KOPT-K1 (cell line): ENCODE data around the gene GULP1.

ENCODE experiments used
- H3K27ac ChIP-seq: fragments of 200-600 bp; sonication (generic); 2 replicates; pipeline ENCODE4 v1.5.1; 2016; ENCODE audit warnings: antibody characterized with exemption, mild to moderate bottlenecking, low read depth, low read length; ENCODE audit not compliant: poor library complexity, severe bottlenecking
- H3K36me3 ChIP-seq: fragments of 200-600 bp; sonication (generic); 2 replicates; pipeline ENCODE4 v1.5.1; 2017; ENCODE audit warnings: antibody characterized with exemption, mild to moderate bottlenecking, low read length, moderate library complexity; ENCODE audit not compliant: insufficient read depth
- H3K9me3 ChIP-seq: fragments of 200-600 bp; sonication (generic); 2 replicates; pipeline ENCODE4 v1.5.1; 2017; ENCODE audit warnings: antibody characterized with exemption, low read length, mild to moderate bottlenecking; ENCODE audit not compliant: insufficient read depth, poor library complexity, severe bottlenecking

Gene GULP1

DNA sequence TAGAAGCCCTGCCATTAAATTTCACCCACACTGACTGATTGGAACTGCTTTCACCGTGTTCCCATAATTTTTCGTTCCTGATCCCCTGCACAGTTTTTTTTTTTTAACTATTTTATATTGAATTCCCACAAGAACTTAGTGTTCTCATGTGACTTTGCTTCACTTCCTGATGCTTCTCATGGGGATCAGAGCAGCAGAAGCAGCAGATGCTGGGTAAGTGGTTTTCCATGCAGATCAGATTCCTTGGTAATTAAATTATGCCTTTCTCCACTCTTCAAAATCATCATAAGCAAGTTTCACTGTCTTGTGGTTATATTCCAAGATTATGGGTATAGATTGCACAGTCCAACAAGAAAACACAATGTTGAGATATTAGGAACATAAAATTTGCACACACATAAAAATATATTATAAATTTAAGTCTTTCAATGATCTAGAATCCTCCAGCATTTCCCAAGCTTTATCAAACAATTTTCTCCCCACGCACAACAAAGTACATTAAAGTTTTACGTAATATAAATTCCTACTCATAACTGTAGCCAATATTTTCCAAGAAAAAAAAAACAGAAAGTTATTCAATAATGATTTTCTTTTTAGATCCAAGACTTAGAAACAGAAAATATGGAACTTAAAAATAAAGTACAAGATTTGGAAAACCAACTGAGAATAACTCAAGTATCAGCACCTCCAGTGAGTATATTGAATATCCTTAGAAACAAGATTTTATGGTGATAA lies 277.9 kb downstream of the GULP1 start:
- Histone ChIP-seq H3K9me3 (no peaks in the 10 kb centered on the region), H3K27ac (no peak overlapping the region), H3K36me3 (no peaks in the 10 kb centered on the region)

DNA sequence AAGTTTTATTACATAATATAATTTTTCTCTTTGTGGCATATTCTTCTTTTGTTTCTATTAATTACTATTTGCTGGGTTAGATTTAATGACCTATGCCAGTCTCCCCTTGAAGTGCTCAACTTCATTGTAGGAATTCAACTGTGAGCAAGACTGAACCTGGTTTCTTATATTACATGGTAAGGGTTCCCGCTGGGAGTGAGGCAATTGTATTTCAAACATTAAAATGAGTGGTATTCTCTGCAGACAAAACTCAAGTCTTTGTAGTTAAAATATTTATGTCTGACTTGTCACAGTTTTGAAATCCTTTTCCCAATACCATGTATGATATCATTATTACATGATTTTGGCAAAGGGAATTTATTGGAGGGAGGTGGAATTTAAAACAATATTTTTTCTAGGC lies 278.7 kb downstream of the GULP1 start:
- Histone ChIP-seq H3K27ac (no peak overlapping the region), H3K9me3 (no peaks in the 10 kb centered on the region), H3K36me3 (no peaks in the 10 kb centered on the region)

DNA sequence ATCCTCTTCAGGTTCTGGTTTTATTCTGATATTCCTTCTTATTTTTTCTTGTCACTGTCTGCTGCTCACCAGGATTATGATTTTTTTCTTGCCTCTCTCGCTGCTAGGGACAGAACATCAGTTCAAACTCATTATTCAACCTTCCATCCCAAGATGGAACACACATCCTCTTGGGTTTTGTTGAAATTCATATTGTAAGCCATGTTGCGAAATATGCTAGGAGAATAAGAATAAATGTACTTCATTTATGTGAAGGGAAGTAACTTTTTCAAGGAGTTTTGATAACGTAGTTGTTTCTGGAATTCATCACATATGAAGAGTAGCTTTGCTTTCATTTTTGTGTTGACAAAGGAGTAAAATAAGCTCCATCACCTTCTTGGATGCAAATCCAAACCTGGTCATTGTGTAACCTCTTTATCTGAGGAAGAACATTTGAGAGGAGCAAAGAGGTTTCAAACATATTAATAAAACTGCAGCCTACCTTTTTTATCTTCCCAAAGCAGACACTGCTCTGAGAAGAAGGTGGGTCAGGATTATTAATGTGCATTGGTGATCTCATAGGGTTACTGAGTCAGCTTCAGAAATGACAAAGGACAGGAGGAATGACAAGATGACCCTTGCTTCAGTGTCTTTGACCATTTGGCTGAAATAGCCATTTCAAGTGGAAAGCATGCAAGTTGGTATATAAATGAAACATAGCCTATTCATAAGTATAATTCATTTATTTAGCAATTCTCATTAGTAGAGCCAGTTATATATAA lies 280.0 kb downstream of the GULP1 start:
- no peaks in the 10 kb centered on the region for H3K9me3 ChIP-seq
- H3K27ac ChIP-seq: no peak overlapping the region
- H3K36me3 ChIP-seq: no peaks in the 10 kb centered on the region

DNA sequence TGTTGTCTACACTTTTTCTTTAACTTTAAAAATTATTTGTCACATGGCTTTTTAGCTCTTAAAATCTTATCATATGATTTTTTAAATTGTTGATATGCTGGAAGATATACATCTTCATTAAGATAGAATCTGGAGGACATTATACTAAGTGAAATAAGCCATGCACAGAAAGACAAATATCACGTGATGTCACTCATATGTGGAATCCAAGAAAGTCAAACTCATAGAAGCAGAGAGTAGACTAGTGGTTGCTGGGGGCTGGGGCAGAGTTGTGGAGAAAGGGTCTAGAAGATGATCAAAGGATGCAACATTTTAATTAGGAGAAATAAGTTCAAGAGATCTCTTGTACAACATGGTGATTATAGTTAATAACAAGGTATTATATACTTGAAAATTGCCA lies 280.9 kb downstream of the GULP1 start:
- Histone ChIP-seq H3K9me3 (no peaks in the 10 kb centered on the region), H3K27ac (no peak overlapping the region), H3K36me3 (no peaks in the 10 kb centered on the region)

DNA sequence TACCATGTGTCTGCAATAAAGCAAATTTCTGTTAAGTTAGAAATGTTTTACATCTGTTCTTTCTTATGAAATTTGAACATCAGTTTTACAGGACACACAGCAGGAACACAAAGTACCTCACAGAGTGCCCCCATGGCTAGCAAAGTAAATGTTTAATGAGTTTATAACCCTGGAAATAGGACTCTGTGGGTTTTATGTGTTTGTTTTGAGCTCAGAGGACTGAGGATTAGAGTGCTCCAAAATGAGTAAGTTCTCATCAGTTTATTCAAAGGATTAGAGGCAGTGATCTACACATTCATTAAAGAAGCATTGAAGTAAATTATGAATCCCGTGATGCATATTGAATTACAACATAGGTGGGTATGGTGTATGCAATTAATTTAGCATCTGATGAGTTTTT lies 281.8 kb downstream of the GULP1 start:
- H3K36me3 ChIP-seq: no peaks in the 10 kb centered on the region
- H3K9me3 ChIP-seq: no peaks in the 10 kb centered on the region
- no peak overlapping the region for H3K27ac ChIP-seq

DNA sequence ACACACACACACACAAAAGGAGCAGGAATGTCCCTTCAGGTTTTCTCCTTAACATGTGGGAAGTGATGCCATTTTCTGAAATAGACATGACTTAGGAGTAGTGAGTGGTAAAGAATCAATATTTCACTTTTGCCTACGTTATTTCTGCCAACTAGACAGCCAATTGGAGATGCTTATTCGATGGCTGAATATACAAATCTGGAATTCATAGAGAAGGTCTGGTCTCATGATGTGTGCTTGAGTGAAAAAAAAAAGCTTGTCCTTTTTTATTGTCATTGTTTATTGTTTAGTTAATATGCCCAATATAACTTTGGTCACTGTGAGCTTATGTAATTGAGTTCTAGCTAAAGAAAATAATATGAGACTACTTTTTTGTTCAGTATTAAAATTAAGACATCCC lies 284.3 kb downstream of the GULP1 start:
- H3K36me3 ChIP-seq: no peaks in the 10 kb centered on the region
- no peaks in the 10 kb centered on the region for H3K9me3 ChIP-seq
- no peak overlapping the region for H3K27ac ChIP-seq

DNA sequence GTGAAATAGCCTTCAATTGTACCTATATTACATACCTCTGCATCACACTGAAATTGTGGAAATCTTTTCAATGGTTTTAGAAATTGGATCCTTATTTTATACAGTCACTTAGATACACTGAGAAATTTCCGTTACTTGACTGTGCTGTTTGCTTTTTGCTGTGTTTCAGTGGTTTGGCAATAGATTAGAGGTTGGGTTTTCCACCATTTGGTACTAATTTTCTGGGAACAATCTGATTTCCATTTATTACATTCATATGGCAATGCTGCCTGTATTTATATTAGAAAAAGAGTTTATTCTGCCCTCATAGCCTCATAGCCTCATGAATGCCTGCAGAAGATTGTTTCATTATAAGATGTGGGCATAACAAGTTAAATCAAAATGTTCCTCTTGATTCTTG lies 285.0 kb downstream of the GULP1 start:
- Histone ChIP-seq H3K27ac (no peak overlapping the region), H3K36me3 (no peaks in the 10 kb centered on the region), H3K9me3 (no peaks in the 10 kb centered on the region)

DNA sequence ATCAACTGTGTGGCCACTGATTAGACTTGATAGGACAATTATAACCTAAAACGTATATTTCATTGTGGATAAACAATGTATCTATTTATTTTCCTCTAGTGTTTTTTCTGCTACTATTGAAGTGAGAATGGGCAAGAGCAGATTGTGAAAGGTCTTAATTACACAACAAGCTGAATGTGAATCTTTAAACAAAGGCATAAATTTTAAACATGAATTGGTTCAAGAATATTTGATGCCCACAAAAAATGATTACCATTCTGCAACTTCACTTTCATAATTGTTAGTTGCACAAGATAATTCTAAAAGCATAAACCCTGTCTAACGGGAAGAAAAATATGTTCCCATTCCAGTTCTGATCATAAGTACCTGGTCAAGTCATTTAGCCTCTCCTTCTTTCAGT lies 285.6 kb downstream of the GULP1 start:
- H3K9me3 ChIP-seq: no peaks in the 10 kb centered on the region
- no peaks in the 10 kb centered on the region for H3K36me3 ChIP-seq
- no peak overlapping the region for H3K27ac ChIP-seq

DNA sequence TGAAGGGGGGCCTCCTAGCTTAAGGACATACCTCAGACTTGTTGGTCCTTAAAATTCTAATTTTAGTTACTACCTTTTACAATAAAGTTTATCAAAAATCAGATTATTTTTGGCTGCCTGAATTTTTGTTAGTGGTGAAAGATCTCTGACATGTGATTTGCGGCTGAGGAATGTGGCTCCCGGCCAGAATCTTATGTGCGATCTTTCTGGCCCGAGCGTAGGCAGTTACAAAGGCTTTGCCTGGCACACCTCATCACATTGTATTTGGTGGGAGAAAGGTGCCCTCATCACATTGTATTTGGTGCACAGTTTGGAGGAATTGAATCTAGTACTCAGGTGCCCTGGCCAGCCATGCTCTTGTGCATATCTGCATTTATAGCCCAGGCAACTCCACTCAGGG lies 289.1 kb downstream of the GULP1 start:
- H3K36me3 ChIP-seq: no peaks in the 10 kb centered on the region
- no peaks in the 10 kb centered on the region for H3K9me3 ChIP-seq
- H3K27ac ChIP-seq: no peak overlapping the region

DNA sequence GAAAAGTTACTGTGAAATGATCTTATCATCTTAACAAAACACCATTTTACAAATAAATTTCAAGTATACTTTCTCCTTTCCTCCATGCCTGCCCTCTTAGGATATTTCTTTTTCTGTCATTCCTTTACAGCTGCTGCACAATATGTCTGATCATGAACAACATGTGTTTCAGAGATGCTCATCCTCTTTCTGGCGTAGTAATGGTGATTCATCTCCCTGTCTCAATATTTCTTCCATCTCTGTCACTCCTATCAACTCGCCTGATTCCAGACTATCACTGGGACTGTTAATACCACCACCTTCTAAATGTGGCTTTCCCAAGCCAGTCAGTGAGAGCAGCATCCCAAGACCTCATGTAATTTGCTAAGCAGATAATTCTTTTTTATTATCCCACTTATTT lies 290.5 kb downstream of the GULP1 start:
- no peak overlapping the region for H3K27ac ChIP-seq
- no peaks in the 10 kb centered on the region for H3K9me3 ChIP-seq
- no peaks in the 10 kb centered on the region for H3K36me3 ChIP-seq

DNA sequence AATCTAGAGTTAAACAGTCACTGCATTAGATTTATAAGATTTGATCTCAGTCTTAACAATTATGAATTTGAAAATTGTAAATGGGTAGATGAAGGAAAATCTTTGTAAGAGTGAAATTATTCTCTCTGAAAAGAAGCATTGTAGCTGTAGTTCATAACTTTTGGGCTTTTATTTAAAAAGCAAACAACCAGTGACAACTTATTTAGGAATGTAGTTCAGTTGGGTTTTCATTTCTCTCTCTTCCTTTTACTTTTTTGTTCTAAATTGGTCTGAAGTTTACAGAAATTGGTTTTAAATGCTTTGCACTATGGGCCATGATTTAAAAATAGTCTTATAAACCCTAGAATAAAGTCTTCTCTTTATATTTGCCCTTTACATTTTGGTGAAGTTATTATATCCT lies 296.6 kb downstream of the GULP1 start:
- no peaks in the 10 kb centered on the region for H3K36me3 ChIP-seq
- no peak overlapping the region for H3K27ac ChIP-seq
- no peaks in the 10 kb centered on the region for H3K9me3 ChIP-seq

DNA sequence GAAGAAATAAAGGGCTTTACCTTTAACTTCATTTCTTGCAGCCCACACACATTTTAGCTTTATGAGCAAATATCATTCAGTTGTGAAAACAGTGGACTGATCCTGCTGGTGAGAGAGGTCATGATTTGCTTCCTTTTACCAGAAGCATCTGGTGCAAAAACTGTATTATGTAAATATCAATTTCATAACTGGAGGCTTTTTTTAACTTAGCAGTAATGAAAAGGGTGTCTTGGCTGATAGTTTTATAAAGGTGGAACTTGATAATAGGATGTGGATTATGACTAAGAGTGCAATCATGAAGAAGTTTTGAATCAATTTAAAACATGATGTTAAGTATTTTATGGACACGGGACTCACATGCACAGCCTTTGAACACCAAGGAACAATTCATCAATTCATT lies 304.4 kb downstream of the GULP1 start:
- no peak overlapping the region for H3K27ac ChIP-seq
- no peaks in the 10 kb centered on the region for H3K9me3 ChIP-seq
- no peaks in the 10 kb centered on the region for H3K36me3 ChIP-seq

DNA sequence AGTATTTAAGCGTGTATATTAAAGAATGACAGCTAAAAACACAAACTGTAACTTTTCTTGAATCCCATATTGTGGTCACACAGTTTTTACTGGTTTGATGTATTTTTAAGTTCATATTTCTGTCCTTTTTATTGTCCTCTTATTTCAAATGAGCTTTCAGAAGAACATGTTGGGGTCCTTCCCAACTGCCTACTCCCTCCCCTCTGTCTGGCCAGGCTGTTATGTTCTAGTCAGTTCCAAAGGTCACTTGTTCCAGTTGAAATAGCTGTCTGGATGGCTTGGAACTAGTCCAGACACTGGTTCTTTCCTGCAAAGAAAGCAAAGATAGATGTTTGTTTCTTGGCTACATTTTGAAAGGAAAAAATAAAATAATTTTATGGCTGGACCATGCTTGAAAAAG lies 306.9 kb downstream of the GULP1 start:
- Histone ChIP-seq H3K9me3 (no peaks in the 10 kb centered on the region), H3K27ac (no peak overlapping the region), H3K36me3 (no peaks in the 10 kb centered on the region)

DNA sequence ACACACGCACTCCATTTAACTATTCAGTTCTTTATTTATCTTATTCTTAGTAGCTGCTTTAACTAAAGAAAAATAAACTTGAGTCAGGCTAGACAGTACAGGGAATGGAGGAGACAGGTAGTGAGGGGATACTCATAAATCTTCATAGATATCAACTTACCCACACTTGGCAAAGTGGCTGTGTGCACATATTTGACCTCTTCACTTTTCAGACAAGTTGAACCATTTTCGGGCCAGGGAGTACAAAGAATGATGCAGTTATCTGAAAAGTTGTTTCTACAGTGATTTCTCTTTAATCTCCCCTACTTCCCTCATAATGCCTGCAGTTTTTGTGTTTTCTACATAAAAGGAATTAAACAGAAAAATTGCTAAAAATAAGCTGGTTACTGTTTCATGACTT lies 307.5 kb downstream of the GULP1 start:
- Histone ChIP-seq H3K36me3 (no peaks in the 10 kb centered on the region), H3K27ac (no peak overlapping the region)

DNA sequence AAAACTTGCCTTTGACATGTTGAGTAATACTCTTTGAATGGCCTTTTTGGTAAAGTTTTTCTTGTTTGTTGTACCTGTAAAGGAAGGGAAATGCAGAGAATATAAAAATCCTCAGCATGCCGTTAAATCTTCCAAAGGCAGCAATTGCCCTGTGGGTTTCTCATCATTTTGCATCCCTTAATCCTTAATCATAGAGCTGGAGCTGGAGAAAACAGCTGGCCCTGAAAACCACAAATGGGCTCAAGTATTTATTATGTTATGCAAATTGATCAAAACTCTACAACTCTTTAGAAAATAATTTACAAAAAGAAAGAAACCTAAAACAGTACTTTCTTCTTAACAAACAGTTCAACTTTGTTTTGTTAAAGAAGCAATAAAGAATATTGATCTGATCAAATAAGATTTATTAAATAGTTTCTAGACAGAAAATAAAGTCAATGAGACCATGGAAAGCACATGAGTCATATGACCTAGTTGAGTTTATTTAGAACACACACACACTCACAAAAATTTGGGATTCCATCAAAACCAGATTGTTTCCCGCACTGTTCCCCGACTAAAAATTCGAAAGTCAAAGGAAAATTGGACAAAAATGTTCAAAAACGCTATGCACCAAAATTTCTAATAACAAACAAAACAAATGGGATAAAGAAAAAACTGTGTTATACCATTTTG lies 309.0 kb downstream of the GULP1 start:
- no peak overlapping the region for H3K27ac ChIP-seq
- no peaks in the 10 kb centered on the region for H3K36me3 ChIP-seq
- H3K9me3 ChIP-seq: no peaks in the 10 kb centered on the region

More for the DNA sequence above, 307.5 kb downstream of the GULP1 start:
- no peaks in the 10 kb centered on the region for H3K9me3 ChIP-seq
